OCI-LY1 (cell line): ENCODE data around the gene TAS2R40.

ENCODE experiments used
- H2AFZ ChIP-seq: fragments of 200-600 bp; sonication (generic), shearing (Covaris generic); 2 replicates; pipeline ENCODE4 v1.6.0; 2014; ENCODE audit warnings: antibody characterized with exemption, mild to moderate bottlenecking, low read length
- H3F3A ChIP-seq: fragments of 200-600 bp; sonication (generic), shearing (Covaris generic); 2 replicates; pipeline ENCODE4 v1.6.0; 2014; ENCODE audit warnings: mild to moderate bottlenecking, antibody characterized with exemption, low read length, moderate library complexity; ENCODE audit not compliant: insufficient read depth
- H3K27ac ChIP-seq: fragments of 200-600 bp; sonication (generic); 2 replicates; pipeline ENCODE4 v1.5.1; 2014; ENCODE audit warnings: low read length, mixed run types, mild to moderate bottlenecking, low read depth; ENCODE audit not compliant: poor library complexity, severe bottlenecking
- H3K27me3 ChIP-seq: fragments of 200-600 bp; sonication (generic); 2 replicates; pipeline ENCODE4 v1.6.0; 2014; ENCODE audit warnings: antibody characterized with exemption, mild to moderate bottlenecking, low read length, moderate library complexity; ENCODE audit not compliant: insufficient read depth
- H3K36me3 ChIP-seq: fragments of 200-600 bp; sonication (generic); 2 replicates; pipeline ENCODE4 v1.6.1; 2014; ENCODE audit warnings: mild to moderate bottlenecking, antibody characterized with exemption, low read length, moderate library complexity, mixed read lengths; ENCODE audit not compliant: insufficient read depth
- H3K4me1 ChIP-seq: fragments of 200-600 bp; sonication (generic); 2 replicates; pipeline ENCODE4 v1.5.1; 2014; ENCODE audit warnings: mild to moderate bottlenecking, low read length, moderate library complexity; ENCODE audit not compliant: insufficient read depth, severe bottlenecking
- H3K4me2 ChIP-seq: fragments of 200-600 bp; sonication (generic), shearing (Covaris generic); 2 replicates; pipeline ENCODE4 v1.6.1; 2014; ENCODE audit warnings: low read length
- H3K4me3 ChIP-seq: fragments of 200-600 bp; sonication (generic); 2 replicates; pipeline ENCODE4 v1.5.1; 2014; ENCODE audit warnings: low read length, low read depth, mild to moderate bottlenecking, mixed read lengths; ENCODE audit not compliant: poor library complexity, severe bottlenecking
- H3K79me2 ChIP-seq: fragments of 200-600 bp; shearing (Covaris generic); 2 replicates; pipeline ENCODE4 v1.6.1; 2016; ENCODE audit warnings: mixed run types, low read length, mixed read lengths; ENCODE audit not compliant: insufficient read depth
- H3K9ac ChIP-seq: fragments of 200-600 bp; sonication (generic), shearing (Covaris generic); 2 replicates; pipeline ENCODE4 v1.6.1; 2014; ENCODE audit warnings: mild to moderate bottlenecking, low read length, mixed read lengths
- H3K9me2 ChIP-seq: fragments of 200-600 bp; sonication (generic), shearing (Covaris generic); 2 replicates; pipeline ENCODE4 v1.6.1; 2014; ENCODE audit warnings: low read depth, mild to moderate bottlenecking, low read length, mixed read lengths
- H3K9me3 ChIP-seq: fragments of 200-600 bp; shearing (Covaris generic); 2 replicates; pipeline ENCODE4 v1.6.1; 2014; ENCODE audit warnings: low read length, mixed read lengths
- H4K20me1 ChIP-seq: fragments of 200-600 bp; sonication (generic), shearing (Covaris generic); 2 replicates; pipeline ENCODE4 v1.6.0; 2016; ENCODE audit warnings: mild to moderate bottlenecking, low read length; ENCODE audit not compliant: insufficient read depth
- EZH2 ChIP-seq: fragments of 200-600 bp; sonication (generic), shearing (Covaris generic); IDR thresholded peaks from 2 replicates; pipeline ENCODE4 v1.8.0; 2017; ENCODE audit warnings: borderline replicate concordance, mixed run types, mild to moderate bottlenecking, antibody characterized with exemption, low read length, moderate library complexity, mixed read lengths
- TF ChIP-seq, protein P1 (sequence below): fragments of 200-600 bp; sonication (generic), shearing (Covaris generic); IDR thresholded peaks from 2 replicates; pipeline ENCODE4 v1.5.1; 2017; ENCODE audit warnings: mild to moderate bottlenecking, antibody characterized with exemption, low read length, moderate library complexity, mixed read lengths

Gene TAS2R40

DNA sequence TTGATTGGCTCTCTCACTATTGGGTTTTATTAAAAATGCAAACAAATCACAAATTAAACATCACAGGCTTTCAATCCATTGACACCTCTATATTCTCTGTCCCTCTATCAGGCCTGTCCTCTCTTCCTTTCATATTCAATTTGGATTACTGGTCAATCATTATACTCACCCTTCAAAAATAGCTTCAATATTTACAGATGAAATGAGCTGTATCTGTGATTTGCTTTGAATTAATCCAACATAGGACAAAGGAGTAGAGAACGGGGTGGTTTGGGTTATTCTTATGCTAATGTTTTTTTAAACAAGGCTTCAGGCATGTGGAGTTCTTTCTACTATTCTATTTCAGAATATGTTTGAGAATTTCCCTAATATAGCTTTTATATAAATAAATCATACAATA is 36.3 kb upstream of the TAS2R40 start:
- Histone ChIP-seq H3F3A (no peaks in the 10 kb centered on the region), H4K20me1 (no peaks in the 10 kb centered on the region; the same call in 1 of the 2 replicates), H3K27me3 (no peaks in the 10 kb centered on the region), H3K9ac (no peak overlapping the region), H3K4me1 (no peaks in the 10 kb centered on the region), H3K9me2 (0 out of 2 replicates have a peak, but pooled peaks cover 3% of the 10 kb centered on the region), H3K27ac (no peak overlapping the region), H2AFZ (no peak overlapping the region), H3K79me2 (no peaks in the 10 kb centered on the region), H3K36me3 (no peaks in the 10 kb centered on the region), H3K4me2 (no peak overlapping the region), H3K9me3 (no peaks in the 10 kb centered on the region), H3K4me3 (no peak overlapping the region)
- TF ChIP-seq, protein P1, sequence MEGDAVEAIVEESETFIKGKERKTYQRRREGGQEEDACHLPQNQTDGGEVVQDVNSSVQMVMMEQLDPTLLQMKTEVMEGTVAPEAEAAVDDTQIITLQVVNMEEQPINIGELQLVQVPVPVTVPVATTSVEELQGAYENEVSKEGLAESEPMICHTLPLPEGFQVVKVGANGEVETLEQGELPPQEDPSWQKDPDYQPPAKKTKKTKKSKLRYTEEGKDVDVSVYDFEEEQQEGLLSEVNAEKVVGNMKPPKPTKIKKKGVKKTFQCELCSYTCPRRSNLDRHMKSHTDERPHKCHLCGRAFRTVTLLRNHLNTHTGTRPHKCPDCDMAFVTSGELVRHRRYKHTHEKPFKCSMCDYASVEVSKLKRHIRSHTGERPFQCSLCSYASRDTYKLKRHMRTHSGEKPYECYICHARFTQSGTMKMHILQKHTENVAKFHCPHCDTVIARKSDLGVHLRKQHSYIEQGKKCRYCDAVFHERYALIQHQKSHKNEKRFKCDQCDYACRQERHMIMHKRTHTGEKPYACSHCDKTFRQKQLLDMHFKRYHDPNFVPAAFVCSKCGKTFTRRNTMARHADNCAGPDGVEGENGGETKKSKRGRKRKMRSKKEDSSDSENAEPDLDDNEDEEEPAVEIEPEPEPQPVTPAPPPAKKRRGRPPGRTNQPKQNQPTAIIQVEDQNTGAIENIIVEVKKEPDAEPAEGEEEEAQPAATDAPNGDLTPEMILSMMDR, result no peak
- TF ChIP-seq EZH2, result no peak

DNA sequence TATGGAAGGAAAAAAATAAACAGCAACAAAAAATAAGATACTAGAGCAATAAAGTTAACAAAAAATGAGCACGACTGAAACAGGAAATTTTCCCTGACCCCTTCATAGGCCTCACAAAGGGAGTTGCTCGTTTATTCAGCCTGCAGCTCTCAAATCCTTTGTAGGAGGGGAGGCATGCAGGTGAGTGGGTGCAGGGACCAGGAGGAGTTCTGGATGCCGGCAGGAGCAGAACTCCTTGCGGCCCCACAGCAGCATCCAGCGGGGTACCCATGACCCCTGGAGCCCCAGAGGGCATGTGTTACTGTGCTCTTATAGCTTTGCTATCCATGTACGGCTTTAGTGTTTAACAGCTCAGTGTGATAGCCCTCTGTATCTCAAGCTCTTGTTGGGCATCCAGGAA is 32.8 kb upstream of the TAS2R40 start:
- H2AFZ ChIP-seq, result no peak overlapping the region

DNA sequence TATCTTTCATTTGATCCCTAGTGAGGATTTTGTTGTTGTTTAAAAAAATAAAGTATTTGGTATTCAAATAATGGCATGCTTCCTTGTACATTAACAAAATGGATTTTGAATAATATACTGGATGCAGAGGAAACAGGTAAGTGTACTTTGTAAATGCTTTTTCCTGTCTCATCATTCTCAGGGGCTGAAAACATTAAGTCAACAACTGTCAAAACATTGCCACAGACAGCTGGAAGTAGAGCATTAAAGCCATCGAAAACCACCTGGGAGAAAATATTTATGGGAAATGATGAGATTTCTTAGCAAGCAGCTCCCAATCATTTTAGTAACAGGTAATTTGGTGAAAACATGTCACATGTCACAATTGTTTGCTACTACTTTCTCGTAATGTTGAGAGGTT is 28.0 kb upstream of the TAS2R40 start:
- TF ChIP-seq, protein P1, result no peak
- TF ChIP-seq EZH2, result no peak
- no peaks in the 10 kb centered on the region for H3K27me3 ChIP-seq
- no peaks in the 10 kb centered on the region for H3K9me3 ChIP-seq
- H3K9me2 ChIP-seq, result no peaks in the 10 kb centered on the region
- no peak overlapping the region for H2AFZ ChIP-seq
- H3K36me3 ChIP-seq, result no peaks in the 10 kb centered on the region
- H3K4me3 ChIP-seq, result no peak overlapping the region
- no peak overlapping the region for H3K4me2 ChIP-seq
- H3K9ac ChIP-seq, result no peak overlapping the region
- no peak overlapping the region for H3K27ac ChIP-seq
- no peaks in the 10 kb centered on the region for H4K20me1 ChIP-seq
- no peaks in the 10 kb centered on the region for H3K4me1 ChIP-seq
- H3K79me2 ChIP-seq, result no peaks in the 10 kb centered on the region
- no peaks in the 10 kb centered on the region for H3F3A ChIP-seq

More for the DNA sequence above, 32.8 kb upstream of the TAS2R40 start:
- TF ChIP-seq, protein P1, result no peak
- TF ChIP-seq EZH2, result no peak
- no peaks in the 10 kb centered on the region for H3K36me3 ChIP-seq
- no peaks in the 10 kb centered on the region for H4K20me1 ChIP-seq
- no peaks in the 10 kb centered on the region for H3K27me3 ChIP-seq
- no peaks in the 10 kb centered on the region for H3F3A ChIP-seq
- H3K9me3 ChIP-seq, result no peaks in the 10 kb centered on the region
- H3K27ac ChIP-seq, result no peak overlapping the region
- H3K9ac ChIP-seq, result no peak overlapping the region
- 0 out of 2 replicates have a peak, but pooled peaks cover 3% of the 10 kb centered on the region for H3K9me2 ChIP-seq
- no peak overlapping the region for H3K4me2 ChIP-seq
- no peaks in the 10 kb centered on the region for H3K79me2 ChIP-seq
- no peak overlapping the region for H3K4me3 ChIP-seq
- H3K4me1 ChIP-seq, result no peaks in the 10 kb centered on the region
